HG03460 (cell line): Measurements from ENCODE around the gene RNF212.

Experiments
- ATAC-seq: cut with Tn5 transposase; IDR thresholded peaks from one replicate; pipeline ENCODE4 v1.9.1; 2021; ENCODE audit not compliant: unreplicated experiment

Gene RNF212

DNA sequence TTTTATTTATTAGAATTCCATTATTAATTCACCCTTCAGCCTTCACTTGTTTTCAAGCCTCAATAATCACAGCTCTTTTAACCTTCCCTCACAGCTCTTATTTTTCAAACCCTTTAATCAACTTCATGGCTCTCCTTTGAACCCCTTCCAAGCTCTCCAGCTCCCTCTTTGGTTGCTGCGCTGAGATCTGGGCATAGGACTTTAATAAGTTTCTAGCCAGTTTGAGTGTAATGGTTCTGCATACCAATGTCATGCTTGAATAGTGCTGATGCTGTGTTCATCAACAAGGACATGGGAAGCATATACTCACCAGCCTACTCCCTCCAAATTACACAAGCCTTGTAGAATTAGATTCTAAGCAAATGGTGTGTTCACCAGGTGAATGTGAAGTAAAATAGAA, 3.5 kb upstream of the RNF212 start:
- ATAC-seq = no peak

- no peak for ATAC-seq
Observed at GRCh38 chr4:1115528-1116293, 2.3 kb upstream of the RNF212 start.

DNA sequence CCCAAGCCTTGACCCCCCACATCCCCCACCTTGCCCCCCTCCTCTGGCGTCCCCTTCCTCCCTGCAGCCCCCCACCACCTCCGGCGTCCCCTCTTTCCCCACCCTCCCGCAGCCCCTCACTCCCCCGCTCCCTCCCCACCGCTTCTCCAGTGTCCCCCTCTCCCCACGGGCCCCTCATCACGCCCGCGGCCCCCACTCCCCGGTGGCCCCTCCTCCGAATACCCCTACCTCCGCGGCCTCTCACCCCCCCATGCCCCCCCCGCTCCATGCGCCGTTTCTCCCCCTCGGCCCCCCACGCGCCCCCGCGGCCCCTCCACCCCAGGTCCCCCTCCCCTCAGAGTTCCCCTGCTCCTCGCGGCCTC, 562 bp downstream of the RNF212 start:
- no peak for ATAC-seq

DNA sequence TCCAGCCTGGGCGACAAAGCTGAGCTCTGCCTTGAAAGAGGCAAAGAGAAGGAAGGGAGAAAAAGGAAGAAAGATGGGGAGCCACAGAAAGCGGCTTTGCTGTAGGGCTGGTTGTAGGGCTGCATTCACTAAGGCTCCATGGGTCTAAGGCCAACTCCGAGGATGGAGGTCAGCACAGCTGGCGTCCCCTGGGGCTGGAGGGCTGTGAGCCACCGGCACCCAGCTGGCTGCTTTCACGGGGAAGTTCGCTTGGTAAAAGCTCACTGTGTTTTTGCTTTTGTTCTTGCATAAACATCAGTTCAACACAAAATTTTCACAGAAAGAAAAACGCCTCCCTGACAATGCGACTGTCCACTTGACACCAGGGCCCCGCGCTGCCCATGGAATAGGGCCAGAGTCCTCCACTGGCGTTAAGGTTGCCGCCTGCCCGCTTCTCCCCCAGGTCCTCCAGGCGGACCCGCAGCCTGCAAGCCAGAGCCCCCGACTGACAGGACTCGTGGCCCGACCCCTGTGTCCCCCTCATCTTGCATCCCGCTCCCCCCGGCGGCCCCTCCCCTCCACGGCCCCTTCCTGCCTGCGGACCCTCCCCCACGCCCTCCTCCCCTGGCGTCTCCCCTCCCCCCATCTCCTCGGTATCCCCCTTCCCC, 1.1 kb downstream of the RNF212 start:
- ATAC-seq = no peak

GRCh38 chr4:1111259-1111809, 2.0 kb downstream of the RNF212 start:
- ATAC-seq = no peak

DNA sequence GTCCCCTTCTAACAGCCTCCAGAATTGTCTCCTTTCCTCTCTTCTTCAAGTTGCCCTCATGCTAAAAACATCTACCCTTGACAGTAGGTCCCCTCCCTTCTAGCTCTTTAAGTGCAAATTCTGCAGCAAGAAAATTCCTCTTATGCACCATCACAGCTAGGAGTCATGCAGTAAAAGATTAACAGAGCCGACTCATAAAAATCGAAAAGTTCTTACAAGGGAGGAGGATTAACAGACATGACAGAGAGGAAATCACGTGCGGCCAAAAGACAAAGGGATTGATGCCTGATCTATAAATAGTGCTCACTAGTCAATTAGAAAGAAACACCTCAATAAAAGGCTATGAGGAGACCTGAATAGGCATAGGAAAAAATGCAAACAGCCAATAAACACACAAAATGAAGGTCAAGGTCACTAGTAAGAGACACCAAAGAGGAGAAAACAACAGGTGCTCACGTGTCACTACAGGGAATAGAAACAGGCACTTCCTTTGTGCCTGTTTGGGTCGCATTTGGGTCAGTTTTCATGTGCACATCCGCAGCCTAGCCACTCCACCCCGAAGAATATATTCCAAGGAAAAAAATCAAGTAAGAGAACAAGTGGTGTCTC, 3.4 kb downstream of the RNF212 start:
- no peak for ATAC-seq

DNA sequence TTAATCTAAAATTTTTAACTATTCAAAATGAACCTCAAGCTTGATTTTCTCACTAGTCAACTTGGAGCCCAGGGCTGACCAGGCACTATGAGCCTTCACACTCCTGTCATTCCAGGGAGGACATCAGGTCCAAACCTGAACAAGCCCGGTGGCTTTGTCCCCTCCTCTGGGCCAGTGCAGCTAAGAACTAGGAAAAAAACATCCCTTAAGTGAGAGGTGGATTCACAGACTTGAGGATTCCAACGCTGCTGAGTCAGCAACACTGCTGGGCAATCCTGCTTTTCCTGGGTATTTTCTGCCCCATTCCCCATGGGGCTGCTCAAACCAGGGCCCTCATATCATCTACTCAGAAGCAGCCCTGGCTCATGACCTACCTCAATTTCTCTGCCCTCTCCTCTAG, 4.0 kb downstream of the RNF212 start:
- no peak for ATAC-seq

DNA sequence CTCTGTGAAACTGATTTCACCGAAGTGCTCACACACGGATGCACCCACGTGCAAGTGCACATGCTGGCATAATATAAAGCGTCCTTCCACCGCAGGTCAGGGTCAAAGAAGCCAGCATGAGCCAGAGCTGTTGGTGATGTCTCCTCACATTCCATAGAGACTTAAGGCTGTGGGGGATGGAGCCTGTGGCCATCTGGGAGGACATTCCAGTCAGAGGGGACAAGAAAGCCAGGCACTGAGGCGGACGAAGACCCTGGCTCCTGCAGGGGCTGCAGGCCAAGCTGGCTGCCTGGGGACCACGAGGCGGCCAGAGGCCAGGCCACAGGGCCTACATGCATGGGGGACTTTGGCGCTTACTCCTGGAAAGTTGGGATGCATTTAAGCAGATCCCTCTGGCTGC, 7.7 kb downstream of the RNF212 start:
- ATAC-seq = no peak

DNA sequence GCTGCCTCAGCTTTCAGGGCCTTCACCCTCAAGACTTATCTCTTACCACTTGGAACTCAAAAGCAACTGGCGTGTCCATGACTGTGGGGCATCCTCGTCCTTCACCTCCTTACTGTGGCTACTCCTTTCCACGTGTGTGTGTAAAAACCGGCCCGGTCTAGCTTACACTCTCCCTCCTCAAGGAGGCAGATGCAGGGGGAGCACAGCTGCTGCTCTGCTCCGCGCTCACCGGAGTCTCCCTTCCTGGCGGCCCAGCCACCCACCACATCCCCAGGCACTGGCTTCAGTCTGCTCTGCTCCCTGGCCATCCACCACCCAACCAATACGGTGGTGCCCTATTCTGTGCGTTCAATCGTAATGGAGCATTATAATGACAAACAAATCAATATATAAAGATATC, 8.3 kb downstream of the RNF212 start:
- ATAC-seq = no peak

DNA sequence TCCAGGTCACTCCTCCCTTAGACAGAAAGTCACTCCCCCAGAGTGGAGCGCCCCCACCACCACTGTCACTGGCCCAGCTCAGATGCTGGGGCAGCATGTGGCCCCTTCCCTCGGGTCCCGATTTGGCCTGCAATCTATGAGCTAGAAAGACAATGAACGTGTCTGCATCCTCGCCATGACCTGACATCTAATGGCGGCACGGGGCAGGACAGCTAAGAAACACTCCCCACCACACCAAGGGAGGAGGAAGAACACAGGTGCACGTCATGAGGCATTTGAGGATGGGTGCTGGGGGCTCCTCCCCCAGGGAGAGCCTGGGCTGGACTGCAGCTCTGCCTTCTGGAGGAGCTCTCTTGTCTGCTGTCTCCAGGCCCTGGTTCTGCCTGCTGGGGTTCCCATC, 8.7 kb downstream of the RNF212 start:
- no peak for ATAC-seq

DNA sequence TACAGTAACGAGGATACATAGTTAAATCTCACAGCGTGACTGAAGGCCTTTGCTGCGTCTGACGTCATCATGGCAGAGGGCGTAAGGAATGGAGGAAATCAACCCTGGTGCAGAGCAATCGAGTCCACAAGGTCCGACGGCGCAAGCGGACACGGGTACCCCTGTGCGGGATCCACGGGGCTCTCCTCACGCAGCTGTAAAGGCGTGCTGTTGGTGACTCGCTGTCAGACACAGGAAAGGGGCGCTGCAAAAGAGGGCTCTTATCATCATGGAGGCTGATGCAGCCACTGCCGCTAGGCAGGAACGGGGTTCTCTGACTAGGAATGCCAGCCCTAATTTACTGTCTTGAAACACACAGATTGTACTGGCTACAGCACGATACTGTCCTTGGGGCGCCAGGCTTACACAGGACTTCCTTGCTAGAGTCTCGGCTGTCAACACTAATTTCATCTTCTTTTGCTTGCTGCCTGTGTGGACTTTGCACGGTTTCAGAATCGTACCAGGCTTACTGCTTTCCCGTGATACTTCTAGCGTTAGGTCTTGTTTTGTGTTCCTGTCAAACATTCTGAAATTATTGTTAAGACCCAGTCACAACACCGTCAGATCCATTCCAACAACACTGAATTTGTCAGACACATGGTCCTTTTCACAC, 13.6 kb downstream of the RNF212 start:
- ATAC-seq = no peak

DNA sequence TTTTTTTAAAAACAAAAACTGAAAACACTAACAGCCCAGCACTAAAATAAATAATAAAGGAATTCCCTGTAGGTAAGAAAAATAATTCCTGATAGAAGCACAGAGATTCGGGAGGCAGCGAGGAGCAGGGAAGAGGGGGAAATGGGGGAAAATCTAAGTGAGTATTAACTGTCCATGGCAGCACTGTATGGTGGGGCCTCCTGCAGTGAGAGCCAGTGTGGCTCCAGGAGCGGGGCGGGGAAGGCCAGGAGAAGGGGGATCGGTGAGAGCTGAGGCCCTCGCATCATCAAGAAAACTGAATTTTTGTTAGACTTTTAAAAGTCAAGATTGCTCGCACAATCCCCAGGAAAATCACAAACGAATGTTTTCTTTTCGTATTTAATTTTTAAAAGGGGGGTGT, 14.1 kb downstream of the RNF212 start:
- no peak for ATAC-seq

DNA sequence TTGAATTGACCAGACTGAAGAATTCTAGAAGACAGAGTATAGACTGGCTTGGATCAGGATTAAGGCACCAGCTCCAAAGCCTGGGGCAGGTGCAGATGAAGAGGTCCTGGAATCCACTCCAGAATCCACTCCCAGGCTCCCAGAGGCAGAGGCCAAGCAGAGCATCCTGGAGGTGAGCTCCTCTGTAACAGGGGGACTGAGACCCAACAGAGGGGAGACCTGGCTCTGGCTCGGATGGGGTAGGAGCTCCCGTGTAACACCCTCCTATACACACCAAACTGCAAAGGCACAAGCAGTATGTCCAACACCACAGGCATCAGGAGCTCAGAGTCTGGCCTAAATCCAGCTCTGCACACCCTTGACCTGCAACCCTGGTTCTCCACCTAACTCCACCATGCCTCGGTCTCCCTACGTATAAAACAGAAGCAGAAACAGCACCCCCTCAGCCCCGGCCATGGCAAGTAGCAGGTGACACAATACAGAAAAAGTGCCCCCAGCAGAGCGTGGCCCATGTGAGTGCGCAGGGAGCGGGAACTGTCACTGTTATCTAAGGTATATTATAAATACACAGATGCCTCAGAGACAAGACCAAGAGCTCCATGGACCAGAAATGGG, 14.9 kb downstream of the RNF212 start:
- no peak for ATAC-seq

- no peak for ATAC-seq
Observed at GRCh38 chr4:1097553-1097952, 15.8 kb downstream of the RNF212 start.

DNA sequence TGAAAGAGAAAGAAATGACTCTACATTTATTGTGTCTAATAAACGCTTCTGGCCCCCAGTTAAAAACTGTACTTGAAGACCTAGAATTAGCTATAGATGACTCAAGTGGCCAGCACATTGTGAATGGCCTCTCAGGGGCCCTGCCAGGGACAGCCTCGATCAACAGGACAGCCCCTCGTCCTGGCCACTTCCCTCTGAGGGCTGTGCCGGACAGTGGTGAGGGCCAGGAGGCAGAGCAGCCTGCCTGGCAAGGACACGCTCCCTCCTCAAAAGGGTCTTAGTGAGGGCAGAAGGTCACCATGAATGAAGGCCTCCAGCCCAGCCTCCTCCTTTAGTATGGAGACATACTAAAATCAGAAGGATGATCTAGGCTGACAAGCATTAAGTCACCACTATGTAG, 16.5 kb downstream of the RNF212 start:
- ATAC-seq = no peak

GRCh38 chr4:1094336-1094690, 19.1 kb downstream of the RNF212 start:
- ATAC-seq = no peak

- no peak for ATAC-seq
Observed at GRCh38 chr4:1093391-1094335, 19.7 kb downstream of the RNF212 start.

GRCh38 chr4:1092983-1093361, 20.4 kb downstream of the RNF212 start:
- ATAC-seq = no peak

- no peak for ATAC-seq
Observed at GRCh38 chr4:1092026-1092982, 21.1 kb downstream of the RNF212 start.
